GM13976 (cell line): Measurements from ENCODE around the gene ICOS.

Source experiments
- DNase-seq: peaks from one replicate; pipeline ENCODE4 v3.0.0; 2012; ENCODE audit warnings: low spot score
- in situ Hi-C: fragments of 300-500 bp; cut with MboI; formaldehyde crosslinking; loops from one replicate; pipeline ENCODE4 v1.12.0; 2022; ENCODE audit warnings: low sequenced_read_pairs, mixed read lengths, inconsistent platforms; ENCODE audit not compliant: unreplicated experiment
- TF ChIP-seq, protein P1 (sequence below): IDR thresholded peaks from 2 replicates; pipeline ENCODE4 v1.5.1; 2012; ENCODE audit warnings: borderline replicate concordance, mild to moderate bottlenecking; ENCODE audit not compliant: insufficient read depth; ENCODE audit errors: extremely low read depth, missing control alignments, control extremely low read depth

ICOS gene

GRCh38 chr2:203914546-203915182 lies 21.9 kb upstream of the ICOS start:
- in situ Hi-C loops = no loop called here

DNA sequence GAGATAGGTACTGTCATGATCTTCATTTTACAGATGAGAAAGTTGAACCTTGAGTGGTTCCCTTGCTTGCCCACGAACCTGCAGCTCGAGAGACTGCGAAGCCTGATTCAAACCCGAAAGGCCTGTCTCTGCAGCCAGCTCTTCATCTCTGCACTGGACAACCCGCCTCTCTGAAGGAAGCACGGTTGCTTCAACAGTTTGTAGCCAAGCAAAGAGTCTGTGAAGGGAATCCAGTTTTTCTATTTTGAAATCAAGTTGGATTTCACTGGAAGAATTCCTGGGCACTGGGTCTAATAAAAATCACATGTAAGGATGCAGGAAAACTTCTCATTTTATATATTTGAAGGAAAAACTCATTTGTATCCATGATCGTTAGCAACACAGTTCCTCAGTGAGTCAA lies 21.3 kb upstream of the ICOS start:
- in situ Hi-C loops = no loop called here
- no peak for DNase-seq
- TF ChIP-seq, protein P1, sequence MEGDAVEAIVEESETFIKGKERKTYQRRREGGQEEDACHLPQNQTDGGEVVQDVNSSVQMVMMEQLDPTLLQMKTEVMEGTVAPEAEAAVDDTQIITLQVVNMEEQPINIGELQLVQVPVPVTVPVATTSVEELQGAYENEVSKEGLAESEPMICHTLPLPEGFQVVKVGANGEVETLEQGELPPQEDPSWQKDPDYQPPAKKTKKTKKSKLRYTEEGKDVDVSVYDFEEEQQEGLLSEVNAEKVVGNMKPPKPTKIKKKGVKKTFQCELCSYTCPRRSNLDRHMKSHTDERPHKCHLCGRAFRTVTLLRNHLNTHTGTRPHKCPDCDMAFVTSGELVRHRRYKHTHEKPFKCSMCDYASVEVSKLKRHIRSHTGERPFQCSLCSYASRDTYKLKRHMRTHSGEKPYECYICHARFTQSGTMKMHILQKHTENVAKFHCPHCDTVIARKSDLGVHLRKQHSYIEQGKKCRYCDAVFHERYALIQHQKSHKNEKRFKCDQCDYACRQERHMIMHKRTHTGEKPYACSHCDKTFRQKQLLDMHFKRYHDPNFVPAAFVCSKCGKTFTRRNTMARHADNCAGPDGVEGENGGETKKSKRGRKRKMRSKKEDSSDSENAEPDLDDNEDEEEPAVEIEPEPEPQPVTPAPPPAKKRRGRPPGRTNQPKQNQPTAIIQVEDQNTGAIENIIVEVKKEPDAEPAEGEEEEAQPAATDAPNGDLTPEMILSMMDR = no peak

More at GRCh38 chr2:203914546-203915182, 21.9 kb upstream of the ICOS start:
- TF ChIP-seq, protein P1 = no peak
- DNase-seq = peak; percentile 44

GRCh38 chr2:203916756-203917155 lies 19.8 kb upstream of the ICOS start:
- in situ Hi-C loops = no loop called here
- no peak for DNase-seq
- TF ChIP-seq, protein P1 = no peak

DNA sequence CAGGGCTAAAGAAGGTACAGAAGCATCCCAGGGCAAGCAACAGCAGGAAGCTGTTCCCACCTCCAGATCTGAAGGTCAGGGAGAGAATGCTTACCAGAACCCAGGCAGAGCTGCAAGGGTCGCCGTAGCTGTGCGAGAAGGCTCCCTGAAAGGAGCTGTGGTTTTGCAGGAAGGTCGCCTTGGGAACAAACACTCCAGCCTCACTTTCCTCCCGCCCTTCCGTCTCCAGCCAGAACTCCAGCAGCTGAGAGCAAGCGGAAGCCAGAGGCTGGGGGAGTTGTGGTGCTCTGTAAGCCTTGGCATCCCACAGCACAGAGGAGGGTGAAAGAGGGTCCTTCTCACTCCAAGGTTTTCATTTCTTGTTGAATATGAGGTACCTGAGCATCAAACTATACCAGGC lies 18.3 kb upstream of the ICOS start:
- TF ChIP-seq, protein P1 = no peak
- DNase-seq = no peak
- in situ Hi-C loops = no loop called here

GRCh38 chr2:203918839-203919238 lies 17.7 kb upstream of the ICOS start:
- TF ChIP-seq, protein P1 = no peak
- DNase-seq = no peak
- in situ Hi-C loops = no loop called here

GRCh38 chr2:203925512-203926158 lies 10.9 kb upstream of the ICOS start:
- in situ Hi-C loops = no loop called here

More at GRCh38 chr2:203925512-203926158, 10.9 kb upstream of the ICOS start:
- no peak for DNase-seq
- TF ChIP-seq, protein P1 = no peak
